HepG2 (cell line): ENCODE results near the gene RNU6-1.

Experiments
- CHD2 ChIP-seq: IDR thresholded peaks from 2 replicates; pipeline ENCODE4 v1.6.1; 2011; ENCODE audit warnings: low read depth, low read length, improper control_type of control experiment
- DNMT1 ChIP-seq: sonication (generic); formaldehyde crosslinking; IDR thresholded peaks from 2 replicates; pipeline ENCODE4 v1.5.1; 2020; ENCODE audit warnings: mild to moderate bottlenecking, missing genetic modification reagents
- MAFK ChIP-seq, 2 experiments: IDR thresholded peaks in 1 of 2; conservative IDR thresholded peaks in 1 of 2; 2 replicates each; pipeline ENCODE4 v1.6.1; 2011; ENCODE audit warnings: improper control_type of control experiment in 2 of 2, low read length in 2 of 2
- SIN3A ChIP-seq: IDR thresholded peaks from 2 replicates; pipeline ENCODE4 v1.6.1; 2011; ENCODE audit warnings: low read depth, mild to moderate bottlenecking, control low read depth, low read length, borderline replicate concordance
- SMC3 ChIP-seq: IDR thresholded peaks from 2 replicates; pipeline ENCODE4 v1.6.1; 2011; ENCODE audit warnings: low read length, improper control_type of control experiment
- STAT6 ChIP-seq: sonication (generic); formaldehyde crosslinking; IDR thresholded peaks from 2 replicates; pipeline ENCODE4 v1.4.0; 2020; ENCODE audit warnings: missing genetic modification reagents, mild to moderate bottlenecking, borderline replicate concordance
- TBL1XR1 ChIP-seq: fragments of 150-350 bp; IDR thresholded peaks from 2 replicates; pipeline ENCODE4 v1.6.1; 2014; ENCODE audit warnings: borderline replicate concordance, low read length; ENCODE audit not compliant: partially characterized antibody
- ZBTB7A ChIP-seq: sonication (generic); formaldehyde crosslinking; IDR thresholded peaks from 2 replicates; pipeline ENCODE4 v1.8.0; 2022; ENCODE audit warnings: mild to moderate bottlenecking, missing genetic modification reagents
- ZNF235 ChIP-seq: sonication (generic); formaldehyde crosslinking; IDR thresholded peaks from 2 replicates; pipeline ENCODE4 v1.8.1; 2023; ENCODE audit warnings: mild to moderate bottlenecking, missing genetic modification reagents, borderline replicate concordance
- ZNF512 ChIP-seq: sonication (generic); formaldehyde crosslinking; IDR thresholded peaks from 2 replicates; pipeline ENCODE4 v1.4.0; 2020; ENCODE audit warnings: mild to moderate bottlenecking, missing genetic modification reagents
- ZNF792 ChIP-seq: IDR thresholded peaks from 2 replicates; pipeline ENCODE4 v1.6.1; 2016

DNA sequence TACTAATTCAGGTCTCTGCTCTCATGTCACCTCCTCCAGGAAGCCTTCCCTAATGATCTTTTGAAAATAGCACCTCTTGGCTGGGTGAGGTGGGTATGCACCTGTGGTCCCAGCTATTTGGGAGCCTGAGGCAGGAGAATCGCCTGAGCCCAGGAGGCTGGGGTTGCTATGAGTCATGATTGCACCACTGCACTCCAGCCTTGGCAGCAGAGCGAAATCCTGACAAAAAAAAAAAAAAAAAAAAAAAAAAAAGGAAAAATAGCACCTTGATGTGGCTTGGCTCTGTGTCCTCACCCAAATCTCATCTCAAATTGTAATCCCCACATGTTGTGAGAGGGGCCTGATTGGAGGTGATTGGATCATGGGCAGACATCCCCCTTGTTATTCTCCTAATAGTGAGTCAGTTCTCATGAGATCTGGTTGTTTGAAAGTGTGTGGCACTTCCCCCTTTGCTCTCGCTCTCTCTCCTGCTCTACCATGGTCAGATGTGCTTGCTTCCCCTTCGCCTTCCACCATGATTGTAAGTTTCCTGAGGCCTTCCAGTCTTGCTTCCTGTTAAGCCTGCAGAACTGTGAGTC is 11.2 kb upstream of the RNU6-1 start:
- TF ChIP-seq ZNF792 (CRISPR knock-in tag) (no peak), TBL1XR1 (no peak), ZNF235 (CRISPR knock-in tag) (no peak), CHD2 (no peak), ZBTB7A (no peak), MAFK (conservative IDR thresholded peaks at IDR 0.05 in 1 of 2, IDR thresholded peaks at IDR 0.05 in 1 of 2; ENCODE audit: low read length in 2 of 2) (no peak), DNMT1 (no peak), SIN3A (no peak), SMC3 (no peak), STAT6 (no peak), ZNF512 (CRISPR knock-in tag) (no peak)
